NCI-H82 treated with DMSO at 0.1 percent for 48 hours (cell line): ENCODE measurements around the gene NODAL.
"Not testable (repeated sequence)": the region's sequence is repeated elsewhere in the genome, so short reads cannot be mapped to it uniquely, and the experiment has no call there.

ENCODE experiments used
- DNase-seq: peaks from one replicate; lab custom pipeline; 2025; ENCODE audit not compliant: unreplicated experiment; lab: John Stamatoyannopoulos, UW

The NODAL gene

DNA sequence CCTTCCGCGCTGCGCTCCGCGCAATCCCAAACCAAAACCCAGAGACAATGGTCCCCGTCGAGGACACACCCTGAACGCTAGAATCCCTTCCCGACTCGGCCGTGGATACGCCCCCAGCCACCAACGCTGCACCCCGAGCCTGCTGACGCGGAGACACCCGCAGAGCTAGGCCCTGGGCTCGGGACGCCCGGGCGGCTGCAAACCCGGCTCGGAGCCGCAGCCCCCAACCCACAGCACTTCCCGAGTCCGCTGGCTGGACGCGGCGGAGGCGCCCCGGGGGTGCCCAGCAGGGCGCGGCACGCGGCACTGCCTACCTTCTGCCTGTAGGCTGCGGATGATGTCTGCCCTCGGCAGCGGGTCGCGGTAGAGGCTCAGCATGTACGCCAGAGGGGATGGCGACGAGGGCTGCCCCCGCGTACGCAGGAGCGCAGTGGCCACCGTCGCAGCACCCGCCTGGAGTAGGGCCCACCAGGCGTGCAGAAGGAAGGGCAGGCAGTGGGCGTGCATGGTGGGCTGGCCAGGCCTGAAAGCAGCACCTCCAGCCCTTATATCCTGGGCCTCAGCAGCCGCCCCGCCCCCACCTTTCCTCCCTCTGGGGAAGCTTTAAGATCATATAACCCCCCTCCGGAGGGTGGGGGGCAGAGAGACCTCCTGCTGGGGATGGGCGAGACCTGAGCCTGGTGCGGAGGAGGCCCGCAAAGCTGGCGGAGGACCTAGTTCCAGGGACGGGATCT, at the start of gene NODAL:
Gene NODAL, minus strand, starts transcription at position 521 of the 734 bp plus-strand sequence. Its CDS starts 14 bp downstream, at position 507.
- no peak for DNase-seq

DNA sequence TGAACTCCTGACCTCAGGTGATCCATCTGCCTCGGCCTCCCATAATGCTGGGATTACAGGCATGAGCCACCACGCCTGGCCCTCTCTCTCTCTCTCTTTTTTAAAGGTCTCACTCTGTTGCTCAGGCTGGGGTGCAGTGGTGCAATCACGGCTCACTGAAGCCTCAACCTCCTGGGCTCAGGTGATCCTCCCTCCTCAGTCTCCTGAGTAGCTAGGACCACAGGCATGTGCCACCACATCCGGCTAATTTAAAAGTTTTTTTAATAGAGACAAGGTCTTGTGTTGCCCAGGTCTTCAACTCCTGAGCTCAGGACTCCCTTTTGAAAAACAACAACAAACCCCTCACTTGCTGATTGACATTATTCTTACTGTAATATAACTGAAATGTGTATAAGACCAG, 48.7 kb upstream of the NODAL start:
- DNase-seq = no peak

DNA sequence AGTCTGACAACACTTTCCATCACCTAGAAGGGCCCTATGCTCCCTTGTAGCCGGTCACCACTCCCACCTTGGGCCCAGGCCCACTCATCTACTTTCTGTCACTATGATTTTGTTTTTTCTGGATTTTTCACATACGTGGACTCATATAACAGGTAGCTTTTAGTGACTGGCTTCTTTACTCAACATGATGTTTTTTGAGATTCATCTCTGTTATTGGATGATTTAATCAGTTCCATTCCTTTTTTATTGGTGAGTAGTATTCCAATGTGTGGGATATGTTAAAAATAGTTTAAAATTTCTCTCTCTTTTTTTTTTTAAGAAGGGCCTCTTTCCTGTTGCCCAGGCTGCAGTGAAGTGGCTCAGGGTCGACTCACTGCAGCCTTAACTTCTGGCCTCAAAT, 46.3 kb upstream of the NODAL start:
- no peak for DNase-seq

DNA sequence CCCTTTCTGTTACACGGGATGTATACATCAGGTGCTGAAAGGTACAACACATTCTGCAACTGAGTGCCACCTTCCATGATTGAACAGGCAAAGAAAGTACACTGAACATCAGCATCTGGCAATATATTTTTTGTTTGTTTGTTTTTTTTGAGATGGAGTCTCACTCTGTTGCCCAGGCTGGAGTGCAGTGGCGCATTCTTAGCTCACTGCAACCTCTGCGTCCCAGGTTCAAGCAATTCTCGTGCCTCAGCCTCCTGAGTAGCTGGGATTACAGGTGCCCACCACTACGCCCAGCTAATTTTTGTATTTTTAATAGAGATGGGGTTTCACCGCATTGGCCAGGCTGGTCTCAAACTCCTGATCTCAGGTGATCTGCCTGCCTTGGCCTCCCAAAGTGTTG, 42.4 kb upstream of the NODAL start:
- not testable (repeated sequence) for DNase-seq

DNA sequence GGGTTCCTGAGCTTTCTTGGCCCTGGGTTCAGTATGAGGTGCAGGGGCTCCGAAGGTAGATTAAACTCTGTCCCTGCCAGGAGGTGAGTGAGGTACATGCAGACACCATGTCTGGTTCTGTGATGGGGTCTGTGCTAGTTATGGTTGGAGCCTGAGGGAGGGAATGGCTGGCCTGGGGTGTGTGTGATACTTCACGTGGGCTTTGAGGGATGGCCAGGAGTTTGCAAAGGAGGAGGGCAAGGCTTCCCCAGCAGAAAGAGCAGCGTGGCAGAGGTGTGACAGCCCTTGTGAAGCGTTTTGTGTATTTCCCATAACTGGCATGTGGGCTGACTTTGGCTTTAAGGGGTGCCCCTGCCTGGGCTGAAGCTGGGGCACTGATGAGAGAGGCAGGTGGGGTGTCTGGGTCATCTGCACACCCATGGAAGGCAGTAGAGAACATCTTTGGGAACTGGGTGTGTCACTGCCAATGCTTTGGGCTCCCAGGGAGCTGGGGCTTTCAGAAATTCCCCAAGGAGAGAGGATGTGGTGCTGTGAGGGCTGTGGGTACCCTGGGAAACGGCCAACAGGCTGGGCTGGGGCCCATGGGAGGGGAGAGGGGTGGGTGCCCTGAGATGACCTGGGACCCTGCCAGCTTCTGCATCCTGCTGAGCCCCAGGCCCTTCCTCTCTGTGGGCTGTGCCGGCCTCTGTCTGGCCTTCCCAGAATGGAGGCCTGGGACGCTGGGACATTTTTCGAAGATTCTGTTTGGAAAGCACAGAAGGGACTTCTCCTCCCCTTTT, 41.7 kb upstream of the NODAL start:
- DNase-seq = no peak

DNA sequence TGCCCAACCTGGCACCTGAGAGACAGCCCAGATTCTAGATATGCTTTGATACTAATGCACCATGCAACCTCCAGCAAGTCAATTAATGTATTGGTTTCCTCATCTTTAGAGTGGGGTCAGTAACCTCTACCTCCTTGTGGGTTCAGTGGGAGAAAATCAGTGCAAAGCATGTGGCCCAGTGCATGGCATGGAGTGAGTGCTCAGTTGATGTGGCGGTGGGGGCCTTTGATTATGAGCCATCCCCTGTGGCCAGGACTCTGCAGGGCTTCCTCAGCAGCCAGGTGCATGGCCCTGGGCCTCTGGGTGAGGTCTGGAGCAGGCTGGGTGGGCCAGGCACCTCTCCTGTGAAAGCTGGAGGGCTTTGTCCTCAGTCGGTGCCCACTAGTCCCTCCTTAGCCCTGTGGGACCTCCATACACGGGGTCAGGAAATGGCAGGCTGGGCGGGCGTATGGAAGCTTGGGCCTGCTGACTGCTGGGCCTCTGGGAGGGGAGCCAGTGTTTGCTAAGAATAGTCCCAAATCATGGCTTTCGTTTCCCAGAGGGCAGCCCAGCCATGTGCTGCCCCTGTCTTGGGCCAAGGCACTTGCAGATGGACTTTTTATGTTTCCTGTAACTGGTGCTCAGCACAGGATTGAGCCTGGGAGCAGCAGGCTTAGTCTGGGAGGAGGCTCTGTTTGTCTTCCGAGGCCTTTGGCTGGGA, 40.5 kb upstream of the NODAL start:
- no peak for DNase-seq

DNA sequence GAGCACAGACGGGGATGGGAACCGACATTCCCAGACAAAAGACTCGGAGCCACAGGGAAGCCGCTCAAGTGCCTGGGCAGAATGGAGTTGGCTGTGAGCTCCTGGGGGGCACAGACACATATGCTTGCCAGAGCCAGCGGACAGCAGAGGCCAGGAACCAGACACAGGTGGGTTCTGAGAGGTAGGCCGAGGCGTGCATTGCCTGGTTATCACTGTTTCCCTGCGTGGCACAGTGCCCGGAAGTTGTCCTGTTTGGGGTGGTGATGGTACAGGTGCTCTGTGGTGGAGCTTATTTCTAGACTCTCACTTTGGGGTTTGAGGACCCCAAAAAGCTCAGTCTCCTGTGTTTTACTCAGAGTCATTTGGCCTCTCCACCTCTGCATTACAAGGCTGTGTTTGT, 39.6 kb upstream of the NODAL start:
- DNase-seq = no peak

DNA sequence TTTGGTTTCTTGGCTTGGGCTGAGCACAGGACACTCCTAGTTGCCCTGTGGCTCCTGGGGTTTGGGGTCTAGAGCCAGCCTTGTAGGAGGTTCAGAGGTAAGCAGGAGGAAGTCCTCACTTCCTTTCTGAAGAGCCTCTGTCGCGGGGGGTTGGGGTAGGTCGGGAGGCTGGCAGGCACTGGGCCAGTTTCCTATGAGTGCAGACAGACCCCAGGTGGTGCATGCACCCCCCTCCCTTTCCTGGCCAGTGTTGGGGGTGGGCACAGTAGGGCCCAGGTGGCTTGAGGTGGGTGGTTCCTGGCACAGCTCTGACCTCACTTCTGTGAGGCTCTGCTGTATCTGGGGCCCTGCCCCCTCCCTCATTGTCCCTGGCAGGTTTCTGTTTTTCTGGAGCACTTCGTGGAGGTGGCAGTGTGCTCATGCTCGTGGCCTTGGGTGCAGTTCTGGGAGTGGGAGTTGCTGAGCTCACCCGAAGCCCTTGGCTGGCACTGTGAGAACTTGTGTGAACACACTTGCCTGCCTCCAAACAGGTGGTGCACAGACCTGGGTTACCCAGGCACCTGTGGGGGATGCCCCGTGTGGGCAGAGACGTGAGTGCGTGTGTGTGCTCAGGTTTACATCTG, 38.9 kb upstream of the NODAL start:
- DNase-seq = no peak

DNA sequence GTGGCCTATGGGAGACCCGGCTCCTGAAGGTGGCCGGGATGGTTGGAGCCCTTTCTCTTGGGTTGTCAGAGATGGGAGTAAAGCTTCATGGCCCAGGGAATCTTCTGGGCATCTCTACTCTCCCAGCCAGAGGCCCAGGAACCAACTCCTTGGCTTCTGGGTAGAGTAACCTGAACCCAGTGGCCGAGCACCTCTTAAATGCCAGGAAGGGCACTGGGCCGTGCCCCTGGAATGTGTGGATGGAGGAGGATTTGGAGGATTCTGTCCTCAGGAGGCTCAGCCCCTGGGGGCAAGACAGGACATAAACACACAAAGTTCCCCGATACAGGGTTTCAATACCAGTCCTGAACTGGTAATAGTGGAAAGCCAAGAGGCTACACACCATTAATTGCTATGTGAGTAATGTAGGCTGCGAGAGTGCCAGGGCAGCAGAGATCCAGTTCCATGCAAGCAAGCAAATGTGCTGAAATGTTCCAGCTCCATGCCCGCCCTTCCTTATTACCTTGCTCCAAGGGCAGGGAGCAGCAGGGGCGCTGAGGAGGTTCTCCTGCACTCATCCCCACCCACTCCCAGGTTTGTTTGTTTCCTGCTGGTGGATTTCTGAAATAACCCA, 38.3 kb upstream of the NODAL start:
- DNase-seq = no peak

DNA sequence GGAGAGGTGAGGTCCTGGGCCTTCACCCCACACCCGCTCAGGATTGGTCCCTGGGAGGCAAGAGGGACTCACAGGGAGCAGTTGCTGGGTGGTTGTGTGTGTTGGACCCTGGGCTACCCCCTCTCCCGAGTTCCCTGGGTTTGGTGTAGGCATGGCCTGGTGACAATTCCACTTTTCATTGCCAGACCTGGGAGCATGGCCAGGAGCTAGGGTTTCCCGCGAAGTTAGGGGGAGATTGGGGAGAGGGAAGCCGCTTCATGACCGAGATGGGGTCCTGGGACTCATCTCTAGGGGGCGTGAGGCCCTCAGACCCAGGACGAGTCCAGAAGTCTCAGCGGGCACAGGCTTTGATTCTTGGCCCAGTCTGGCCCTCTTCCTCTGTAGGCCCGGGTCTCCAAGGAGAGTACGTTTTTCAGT, 37.7 kb upstream of the NODAL start:
- no peak for DNase-seq

DNA sequence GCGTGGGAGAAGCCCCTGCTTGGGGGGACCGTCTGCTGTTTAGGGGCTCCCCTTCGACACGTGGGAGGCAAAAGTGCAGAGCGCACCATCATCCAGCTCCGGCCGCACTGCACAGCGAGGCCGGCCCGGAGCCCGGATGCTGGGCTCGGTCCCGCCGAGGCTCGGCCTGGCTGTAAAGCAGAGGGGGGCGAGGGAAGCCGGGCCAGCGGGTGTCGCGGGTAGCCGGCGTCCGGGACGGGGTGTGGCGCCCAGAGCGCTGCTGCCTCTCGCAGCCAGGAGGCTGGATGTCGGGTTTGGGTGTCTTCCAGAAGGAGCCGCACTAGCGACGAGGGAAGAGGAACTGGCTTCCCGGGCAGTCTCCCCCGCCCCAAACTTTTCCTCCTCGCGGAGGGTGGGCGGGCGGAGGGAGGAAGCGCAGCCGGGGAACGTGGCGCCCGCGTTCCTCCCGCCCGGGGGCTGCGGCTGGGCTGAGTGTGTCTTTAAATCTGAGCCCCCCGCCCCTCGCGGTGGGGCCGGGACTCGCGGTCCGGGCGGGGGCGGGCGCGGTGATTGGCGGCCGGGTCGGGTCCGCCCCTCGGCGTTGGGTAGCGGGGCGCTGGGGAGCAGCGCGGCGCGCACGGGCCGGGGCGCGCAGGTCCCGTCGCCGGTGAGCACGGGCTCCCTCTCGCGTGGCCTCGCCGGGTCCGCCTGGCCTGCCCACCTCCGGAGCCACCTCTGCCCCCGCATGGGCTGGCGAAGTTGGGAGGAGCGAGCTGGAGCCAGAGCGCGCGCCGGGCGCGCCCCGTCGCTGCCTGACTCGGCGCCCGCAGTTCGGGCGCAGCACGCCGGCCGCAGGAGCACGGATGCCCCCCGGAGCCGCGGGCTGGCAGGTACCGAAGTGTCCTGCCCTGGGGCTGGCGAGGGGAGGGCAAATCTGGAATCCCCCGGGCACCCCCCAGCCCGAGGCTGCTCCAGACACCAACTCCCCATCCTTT, 37.0 kb upstream of the NODAL start, which contains the start of gene PALD1:
Gene PALD1, plus strand, starts transcription at position 577 of the 974 bp plus-strand sequence. CDS start 47,185 bp downstream, outside the sequence.
- peak; percentile 36 for DNase-seq

DNA sequence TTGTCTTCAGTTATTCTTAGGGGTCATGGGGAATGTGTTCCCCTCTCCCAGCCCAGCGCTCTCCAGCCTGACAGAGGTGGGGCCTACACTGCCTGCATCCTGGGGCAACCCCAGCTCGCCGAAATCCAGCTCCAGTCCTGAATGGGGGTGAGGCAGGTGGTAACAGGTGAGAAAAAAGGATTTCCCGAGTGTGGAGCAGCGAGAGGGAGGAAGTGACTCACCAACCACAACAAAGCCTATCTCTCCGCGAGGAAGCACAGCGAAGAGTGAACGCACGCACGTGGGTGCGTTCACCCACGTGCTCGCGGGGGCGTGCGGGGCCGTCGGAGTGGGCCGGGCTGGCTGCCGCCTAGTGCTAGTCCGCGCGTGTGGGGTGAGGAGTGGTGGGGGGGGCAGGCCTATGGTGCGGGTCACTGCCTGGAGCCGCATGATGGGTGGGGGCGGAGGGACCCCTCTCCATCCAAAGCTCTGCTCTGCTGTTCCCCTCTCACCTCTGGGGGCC, 36.2 kb upstream of the NODAL start:
- DNase-seq = no peak

DNA sequence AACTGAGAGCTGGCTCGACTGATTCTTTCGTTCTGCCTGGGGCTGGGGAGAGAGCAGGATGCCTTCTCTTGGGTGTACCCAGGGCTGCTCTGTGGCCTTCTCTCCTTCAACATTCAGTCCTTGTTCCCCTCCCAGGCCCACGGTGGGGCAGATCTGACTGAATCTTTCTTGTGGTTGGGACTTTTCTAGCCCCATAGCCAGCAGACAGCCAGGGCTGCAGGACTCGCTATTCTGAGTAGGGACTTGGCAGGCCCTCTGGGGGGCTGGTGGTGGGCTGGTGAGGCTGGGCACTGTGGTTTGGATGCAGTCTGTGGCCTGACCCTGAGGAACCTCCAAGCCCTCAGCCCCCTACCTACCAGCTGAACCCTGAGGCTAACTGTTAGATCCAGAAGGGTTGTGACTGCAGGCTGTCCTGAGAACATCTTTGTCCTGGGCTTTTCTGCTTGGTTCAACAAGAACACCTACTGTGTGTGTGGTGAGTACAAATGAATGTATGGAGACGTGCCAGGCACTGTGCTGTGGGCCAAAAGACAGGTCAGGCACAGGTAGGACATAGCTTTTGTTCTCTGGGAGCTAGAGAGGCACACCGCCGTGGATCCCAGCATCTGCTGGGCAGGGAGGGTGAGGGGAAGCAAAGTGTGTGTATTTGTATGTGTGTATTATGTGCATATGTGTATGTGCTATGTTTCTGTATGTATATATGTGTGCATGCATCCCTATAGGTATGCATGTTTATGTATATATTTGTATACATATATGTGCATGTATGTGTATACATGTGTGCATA, 35.0 kb upstream of the NODAL start:
- no peak for DNase-seq

DNA sequence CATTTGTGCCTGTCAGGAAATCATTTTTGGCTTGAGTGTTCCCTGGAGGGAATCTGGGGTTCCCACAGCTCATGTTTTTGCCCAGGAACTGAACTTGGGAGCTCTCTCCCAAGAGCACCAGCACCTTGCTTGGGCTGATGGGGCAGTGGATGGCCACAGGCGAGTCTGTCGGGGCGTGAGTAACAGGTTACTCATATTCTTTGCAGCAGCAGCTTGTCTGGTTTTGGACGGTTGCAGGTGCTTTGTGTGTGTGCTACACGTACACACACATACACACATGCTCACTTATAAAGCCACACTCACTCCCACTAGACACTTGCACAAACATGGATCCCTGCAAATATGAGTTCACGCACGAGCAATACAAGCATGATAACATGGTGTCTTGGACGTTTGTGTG, 34.2 kb upstream of the NODAL start:
- DNase-seq = no peak

DNA sequence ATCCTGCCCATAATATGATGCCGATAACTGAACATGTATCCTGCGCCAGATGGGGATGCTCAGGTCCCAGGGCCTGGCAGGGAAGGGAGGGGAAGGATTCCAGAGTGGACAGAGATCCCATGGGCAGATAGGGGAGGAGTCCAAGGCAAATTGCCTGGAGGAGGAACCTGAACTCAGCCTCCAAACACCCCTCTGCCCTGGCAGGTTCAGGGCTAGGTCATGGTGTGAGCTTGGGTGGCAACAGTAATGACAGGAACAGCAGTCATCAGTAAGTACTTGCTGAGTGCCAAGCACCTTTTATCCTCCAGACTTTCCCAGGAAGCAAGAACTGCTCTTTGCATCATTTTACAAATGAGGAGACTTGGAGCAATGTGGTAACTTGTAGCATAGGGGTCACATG, 33.3 kb upstream of the NODAL start:
- no peak for DNase-seq

DNA sequence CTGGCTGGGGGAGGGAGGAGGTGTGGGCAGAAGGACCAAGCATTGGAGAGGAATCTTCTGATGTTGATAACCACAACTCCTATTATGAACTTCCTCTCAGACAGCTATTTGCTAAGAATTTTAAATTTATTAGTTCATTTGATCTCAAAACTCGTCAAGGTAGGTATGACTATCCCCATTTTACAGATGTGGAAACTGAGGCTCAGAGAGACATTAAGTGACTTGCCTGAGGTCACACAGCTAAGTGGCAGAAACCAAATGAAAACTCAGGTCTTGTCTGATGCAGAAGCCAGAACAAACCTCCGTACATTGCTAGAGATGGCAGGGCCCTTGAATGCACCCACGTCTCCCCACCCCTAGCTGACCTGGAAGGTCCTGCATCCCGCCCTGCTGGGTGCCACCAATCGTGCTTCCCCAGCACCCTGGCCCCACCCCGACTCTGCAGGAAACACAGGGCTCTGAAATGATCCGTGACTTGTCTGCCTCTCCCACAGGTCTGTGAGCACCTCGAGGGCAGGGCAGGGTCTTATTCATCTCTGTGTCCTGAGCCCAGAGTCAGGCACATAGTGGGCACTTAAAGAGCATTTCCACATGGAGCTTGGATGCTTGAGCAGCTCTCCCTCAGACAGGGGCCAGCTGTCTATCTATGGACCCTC, 31.4 kb upstream of the NODAL start:
- DNase-seq = no peak

DNA sequence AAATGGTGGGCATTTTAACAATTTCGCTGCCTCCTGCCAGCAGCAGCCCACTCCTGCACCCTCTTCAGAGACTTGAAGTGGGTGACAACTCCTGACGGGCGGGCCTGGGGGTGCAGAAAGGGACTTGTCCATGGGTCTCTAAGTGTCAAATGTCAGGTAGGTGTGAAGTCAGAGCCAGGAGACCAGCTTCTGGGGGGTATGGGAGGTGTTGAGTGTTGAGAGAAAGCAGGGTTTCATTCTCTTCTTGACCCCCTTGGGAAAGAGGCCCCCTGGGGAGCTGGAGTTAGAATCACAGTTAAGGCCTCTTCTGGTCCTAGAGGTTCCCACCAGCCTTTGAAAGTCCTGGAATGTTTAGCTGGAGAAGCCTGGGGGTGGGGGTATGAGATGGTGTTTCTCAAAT, 25.5 kb upstream of the NODAL start:
- DNase-seq = no peak

DNA sequence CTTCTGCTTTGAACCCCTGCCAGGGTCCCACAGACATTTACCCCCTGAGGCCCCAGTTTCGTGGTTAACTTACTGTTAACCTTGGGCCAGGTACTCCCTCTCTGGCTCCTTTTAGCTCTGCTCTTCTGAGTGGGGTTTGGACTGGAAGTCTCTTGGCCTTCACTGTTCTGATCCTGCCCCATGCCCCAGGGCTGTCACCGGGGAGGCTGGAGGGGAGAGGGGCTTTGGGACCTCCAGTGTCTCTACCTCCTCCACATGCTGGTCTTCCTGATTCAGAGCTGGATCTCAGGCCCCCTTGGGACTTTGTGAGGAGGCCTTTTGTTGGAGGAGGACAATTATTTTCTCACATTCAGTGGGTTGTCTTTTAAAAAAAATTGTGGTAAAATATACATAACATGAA, 24.4 kb upstream of the NODAL start:
- DNase-seq = no peak
